K562 treated with DMSO at 1 percent for 48 hours (cell line): Measurements from ENCODE around the gene CANX. TPM values are rescaled to one million over a fixed set of nuclear protein-coding genes. Genes with fewer than 3 reads are reported as not detected.

ENCODE experiments used
- total RNA-seq: library from RNA; unstranded; fragments of 300-600 nt; gene quantifications from 2 replicates; pipeline ENCODE4 v1.2.3, GENCODE V29; 2022; ENCODE audit warnings: low replicate concordance; ENCODE audit errors: extremely low read depth

CANX gene, protein sequence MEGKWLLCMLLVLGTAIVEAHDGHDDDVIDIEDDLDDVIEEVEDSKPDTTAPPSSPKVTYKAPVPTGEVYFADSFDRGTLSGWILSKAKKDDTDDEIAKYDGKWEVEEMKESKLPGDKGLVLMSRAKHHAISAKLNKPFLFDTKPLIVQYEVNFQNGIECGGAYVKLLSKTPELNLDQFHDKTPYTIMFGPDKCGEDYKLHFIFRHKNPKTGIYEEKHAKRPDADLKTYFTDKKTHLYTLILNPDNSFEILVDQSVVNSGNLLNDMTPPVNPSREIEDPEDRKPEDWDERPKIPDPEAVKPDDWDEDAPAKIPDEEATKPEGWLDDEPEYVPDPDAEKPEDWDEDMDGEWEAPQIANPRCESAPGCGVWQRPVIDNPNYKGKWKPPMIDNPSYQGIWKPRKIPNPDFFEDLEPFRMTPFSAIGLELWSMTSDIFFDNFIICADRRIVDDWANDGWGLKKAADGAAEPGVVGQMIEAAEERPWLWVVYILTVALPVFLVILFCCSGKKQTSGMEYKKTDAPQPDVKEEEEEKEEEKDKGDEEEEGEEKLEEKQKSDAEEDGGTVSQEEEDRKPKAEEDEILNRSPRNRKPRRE
- total RNA-seq, result 673 TPM in 1 of 2 replicates, not detected in the other

DNA sequence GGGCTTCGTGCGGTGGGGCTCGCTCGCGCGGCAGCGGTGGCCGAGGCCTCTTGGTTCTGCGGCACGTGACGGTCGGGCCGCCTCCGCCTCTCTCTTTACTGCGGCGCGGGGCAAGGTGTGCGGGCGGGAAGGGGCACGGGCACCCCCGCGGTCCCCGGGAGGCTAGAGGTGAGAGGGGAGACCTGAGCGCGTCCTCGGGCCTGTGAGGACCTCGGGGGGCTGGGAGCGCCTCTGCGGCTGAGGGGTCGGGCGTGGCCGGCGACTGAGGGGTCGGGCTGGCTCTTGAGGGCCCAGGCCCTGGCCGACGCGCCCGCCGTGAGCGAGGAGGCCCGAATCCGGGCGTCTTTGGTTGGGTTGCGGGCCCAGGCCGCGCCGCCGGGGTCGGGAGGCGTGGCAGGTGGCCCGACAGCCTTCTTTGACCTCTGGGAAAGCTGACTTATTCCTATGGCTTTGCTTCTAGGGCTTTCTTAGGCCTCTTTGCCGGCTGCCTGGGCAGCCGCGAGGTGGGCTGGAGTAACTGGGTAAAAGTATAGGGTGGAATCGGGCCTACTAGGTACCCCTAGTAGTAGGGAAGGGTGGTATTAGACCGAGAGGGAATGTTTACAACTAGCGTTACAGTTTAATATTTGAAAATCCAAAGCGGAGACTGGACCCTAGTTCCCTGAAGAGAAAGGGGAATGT, at the start of gene CANX:
Gene CANX (plus strand): TSS at position 33 of the 681 bp plus-strand sequence. CDS start 6,715 bp downstream, outside the sequence.

DNA sequence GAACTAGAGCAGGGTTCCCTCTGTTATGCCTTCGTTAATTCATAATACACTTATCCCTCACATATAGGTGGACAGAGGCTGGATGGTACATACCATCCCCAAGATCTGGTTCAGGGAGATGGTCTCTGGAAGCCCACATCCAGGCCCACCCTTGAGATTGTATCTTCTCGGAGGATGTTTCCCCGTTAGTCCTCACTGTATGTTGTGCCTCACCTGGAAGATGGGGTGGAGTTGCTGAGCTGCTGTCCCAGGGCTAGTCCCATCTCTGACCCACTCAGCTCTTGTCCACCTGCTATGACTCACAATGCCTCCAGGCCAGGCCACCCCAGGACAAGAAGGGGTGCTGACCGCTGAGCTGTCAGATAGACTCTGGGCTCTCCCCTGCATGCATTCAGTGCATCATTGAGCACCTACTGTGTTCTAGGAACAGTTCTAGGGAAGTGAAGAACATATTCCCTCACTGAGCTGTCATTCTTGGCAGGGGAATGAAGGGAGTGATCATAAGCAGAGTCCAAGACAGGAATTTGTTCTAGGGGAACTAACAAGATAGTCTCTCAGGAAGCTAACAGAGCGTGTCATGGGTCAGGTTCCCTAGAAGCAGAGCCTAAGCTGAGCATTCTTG, 17.9 kb upstream of the CANX start, which contains the start of gene CBY3:
Gene CBY3 (minus strand): TSS at position 255 of the 622 bp plus-strand sequence. CDS start 116 bp downstream, at position 139.

DNA sequence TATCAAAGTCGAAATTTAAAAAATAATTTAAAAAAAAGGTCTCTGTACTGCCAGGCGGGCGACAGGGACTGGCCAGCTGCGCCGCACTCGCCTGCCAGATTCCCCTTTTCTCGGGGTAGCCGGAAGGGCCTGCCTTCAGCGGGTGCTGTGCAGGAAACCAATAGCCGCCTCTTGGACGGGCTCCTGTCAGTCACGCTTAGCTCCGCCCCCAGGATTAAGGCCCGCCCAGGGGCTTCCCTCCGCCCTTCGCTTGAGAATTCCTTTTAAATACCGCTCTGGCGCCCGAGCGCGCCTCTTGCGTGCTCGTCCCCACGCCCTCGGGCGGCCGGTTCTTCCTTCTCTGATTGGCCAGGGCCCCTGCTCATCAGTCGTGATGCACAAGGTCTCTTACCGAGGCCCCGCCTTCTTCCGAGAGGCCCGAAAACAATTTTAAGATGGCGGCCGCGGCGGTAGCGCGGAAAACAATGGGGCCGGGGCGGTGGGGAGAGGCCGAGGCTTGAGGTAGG, 33.7 kb downstream of the CANX start, which contains the start of gene MAML1:
Gene MAML1 (plus strand): TSS at position 411 of the 506 bp plus-strand sequence. CDS start 291 bp downstream, outside the sequence.

Other genes starting within 250 kb of the CANX start
- gene RUFY1, start 148.4 kb upstream of the CANX start, total RNA-seq, result not detected in 2 replicates
- gene HNRNPH1, start 75.3 kb upstream of the CANX start, total RNA-seq, result not detected in 2 replicates
- gene CBY3, start 17.9 kb upstream of the CANX start, total RNA-seq, result not detected in 2 replicates
- not detected in 2 replicates for gene MAML1, start 33.9 kb downstream of the CANX start, total RNA-seq
- not detected in 2 replicates for gene LTC4S, start 95.0 kb downstream of the CANX start, total RNA-seq
- not detected in 2 replicates for gene MGAT4B, start 107.9 kb downstream of the CANX start, total RNA-seq
- 1,536 TPM in 1 of 2 replicates, not detected in the other for gene SQSTM1, start 121.9 kb downstream of the CANX start, total RNA-seq
- gene MRNIP, start 159.8 kb downstream of the CANX start, total RNA-seq, result not detected in 2 replicates
- not detected in 2 replicates for gene TBC1D9B, start 208.9 kb downstream of the CANX start, total RNA-seq